NCI-H2227 treated with DMSO at 0.1 percent for 48 hours (cell line): ENCODE data around the gene SHANK2.
A peak's percentile ranks its signal among the peaks of the same experiment; 100 is the strongest.

Experiments used
- DNase-seq: peaks from one replicate; lab custom pipeline; 2025; lab: John Stamatoyannopoulos, UW

The SHANK2 gene

DNA sequence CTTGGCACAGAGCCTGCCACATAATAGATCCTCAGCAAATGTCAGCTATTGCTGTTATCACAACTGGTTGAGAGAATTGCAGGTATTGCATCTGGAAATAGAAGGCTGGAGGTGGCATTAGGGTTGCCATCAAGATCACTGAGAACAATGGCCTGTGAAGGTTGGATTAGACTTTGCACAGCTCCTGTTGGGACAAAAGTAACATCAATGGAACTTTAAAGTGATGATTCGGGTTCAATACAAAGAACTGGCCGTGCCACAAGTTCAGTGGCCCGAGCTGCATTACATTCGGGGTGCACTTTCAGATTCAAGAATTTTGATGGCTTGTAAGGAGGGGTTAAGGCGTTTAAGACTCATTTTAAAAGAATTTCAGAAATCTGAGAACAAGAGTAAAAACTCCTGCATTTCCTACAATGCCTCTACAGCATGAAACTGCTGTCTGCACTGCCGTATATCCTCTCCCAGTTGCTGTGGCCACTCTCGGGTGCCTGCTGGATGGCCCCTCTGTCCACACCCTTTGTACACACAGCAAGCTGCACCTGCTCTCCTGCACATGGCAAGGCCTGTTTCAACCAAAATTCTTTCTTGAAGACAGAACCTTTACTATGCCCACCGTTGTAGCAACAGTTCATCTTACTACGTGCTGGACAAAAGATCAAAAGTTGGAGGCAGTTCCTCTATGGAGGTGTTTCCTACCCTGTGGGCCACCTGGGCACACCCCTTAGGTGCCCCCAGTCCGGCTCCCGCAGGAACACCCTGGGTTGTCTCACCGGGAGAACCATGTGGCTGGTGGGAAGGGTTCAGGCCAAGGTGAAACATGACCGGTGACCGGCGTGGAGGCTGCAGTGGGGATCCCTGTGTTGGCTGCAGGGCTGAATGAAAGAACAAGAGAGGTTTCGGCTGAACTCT lies 17.5 kb upstream of the SHANK2 start:
- DNase-seq, result no peak

DNA sequence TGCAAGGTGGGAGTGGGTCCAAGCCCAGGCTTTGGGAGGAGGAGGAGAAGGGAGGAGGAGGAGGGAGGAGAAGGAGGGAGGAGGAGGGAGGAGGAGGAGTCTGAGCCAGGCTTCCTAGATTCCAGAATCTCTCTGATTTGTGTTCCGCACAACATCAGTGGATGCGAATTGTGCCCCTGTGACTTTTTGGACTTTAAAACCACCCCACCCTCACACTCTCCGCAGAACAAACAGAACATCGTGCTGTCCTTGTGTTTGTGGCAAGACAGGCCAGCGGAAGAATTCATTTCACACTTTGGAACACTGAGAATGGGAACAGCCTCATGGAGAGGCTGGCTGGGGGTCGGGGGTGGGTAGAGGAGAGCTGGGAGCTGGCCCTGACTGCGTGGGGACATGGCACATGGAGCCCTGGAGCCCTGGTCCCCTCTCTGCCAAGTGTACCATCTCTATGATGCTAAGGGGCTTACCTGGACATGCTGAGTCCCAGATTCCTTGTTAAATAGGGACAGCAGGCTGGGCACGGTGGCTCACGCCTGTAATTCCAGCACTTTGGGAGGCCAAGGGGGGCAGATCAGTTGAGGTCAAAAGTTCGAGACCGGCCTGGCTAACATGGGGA lies 16.4 kb upstream of the SHANK2 start:
- DNase-seq, result no peak

DNA sequence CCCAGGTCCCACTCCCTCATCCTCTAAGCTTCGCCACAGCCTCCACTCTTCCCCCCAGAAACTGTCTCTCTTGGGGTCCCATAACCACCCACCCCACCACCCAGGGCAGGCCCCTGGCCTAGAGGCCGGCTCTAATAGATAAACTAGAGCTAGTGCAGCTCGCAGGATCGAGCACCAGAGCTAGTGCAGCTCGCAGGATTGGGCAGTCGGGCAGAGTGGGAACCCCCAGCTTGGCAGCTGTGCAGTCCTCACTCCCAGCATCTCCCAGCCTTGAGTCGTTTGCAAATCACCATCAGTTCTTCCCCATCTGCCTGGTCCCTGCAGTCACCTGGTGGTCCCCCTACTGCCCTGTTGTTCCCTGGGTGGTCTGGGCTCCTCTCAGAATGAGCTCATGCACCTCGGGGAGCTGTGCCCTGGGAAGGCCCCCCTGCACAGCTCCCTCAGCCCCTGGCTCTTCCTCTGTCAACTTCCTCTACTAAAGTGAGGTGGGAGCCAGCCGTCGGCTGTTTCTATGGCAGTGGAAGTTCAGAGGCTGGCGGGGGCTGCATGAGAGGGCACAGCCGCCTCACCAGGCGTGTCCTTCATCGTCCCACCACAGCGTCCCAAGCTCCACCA lies 15.5 kb upstream of the SHANK2 start:
- DNase-seq, result no peak

DNA sequence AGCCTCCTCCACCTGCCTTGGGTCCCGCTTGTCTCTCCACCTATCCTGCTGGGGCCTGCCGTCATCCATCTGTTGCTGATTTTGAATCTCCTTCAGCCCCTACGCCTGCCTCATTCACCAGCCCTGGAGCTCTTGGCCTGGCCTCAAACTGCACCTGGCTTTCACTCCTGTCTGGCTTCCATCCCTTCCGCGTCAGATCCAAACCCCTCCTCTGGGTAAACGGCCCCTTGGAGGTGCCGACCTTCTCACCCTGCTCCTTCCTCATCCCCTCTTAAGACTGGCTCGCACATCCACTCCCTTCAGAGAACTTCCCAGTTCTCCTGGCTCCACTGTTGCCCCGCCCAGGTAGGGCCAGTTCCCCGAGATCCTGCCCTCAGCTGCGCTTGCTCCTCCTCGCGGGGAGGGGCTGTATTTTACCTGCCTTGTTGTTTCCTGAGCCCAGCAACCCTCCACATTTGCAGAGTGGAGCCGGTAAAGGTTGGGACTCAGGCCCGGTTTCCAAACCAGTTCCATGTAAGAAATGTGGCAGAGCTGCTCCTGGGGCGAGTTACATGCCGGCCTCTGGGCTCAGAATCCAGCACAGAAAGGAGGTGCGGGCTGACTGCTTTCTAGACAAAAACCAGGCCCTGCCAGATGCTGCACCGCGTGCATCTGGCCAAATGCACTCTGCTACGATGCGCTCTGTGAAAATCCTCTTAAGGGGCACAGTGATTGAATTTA lies 13.9 kb upstream of the SHANK2 start:
- no peak for DNase-seq

DNA sequence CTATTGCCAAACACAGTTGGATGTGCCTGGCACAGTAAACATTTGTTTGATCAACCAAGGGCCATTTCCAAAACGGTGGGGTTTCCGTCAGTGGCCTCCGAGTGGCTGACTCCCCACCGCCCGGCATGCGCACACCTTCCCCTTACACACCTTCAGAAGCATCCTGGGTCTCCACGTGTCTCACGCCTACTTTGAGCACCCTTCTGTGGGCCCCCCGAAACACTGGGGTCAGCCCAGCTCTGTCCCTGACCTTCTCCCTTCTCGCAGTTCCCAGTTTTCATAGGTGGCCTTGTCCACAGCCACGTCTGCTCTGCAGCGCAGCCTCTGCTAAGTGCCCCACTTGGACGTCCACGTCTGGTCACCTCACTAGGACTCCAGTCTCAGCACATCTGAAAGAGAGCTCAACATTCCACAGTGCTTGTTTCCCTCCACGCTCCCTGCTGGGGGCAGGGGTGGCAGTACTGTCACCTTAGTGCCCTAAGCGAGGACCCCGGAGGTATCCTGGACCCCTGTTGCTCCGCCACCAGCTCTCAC lies 13.2 kb upstream of the SHANK2 start:
- DNase-seq, result no peak

DNA sequence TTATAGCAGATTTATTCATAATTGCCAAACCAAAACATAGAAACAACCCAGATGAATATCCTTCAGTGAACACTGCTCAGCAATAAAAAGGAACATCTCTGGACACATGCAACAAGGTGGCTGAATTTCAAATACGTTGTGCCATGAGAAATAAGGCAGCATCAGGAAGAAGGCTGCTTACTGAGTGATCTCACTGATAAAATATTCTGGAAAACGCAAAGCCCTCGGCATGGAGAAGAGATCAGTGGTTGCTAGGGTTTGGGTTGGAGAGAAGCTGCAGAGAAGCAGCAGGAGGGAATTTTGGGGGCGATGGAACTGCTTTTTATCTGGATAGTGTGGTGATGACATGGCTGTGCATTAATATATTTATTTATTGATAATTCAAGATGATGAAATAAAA lies 11.0 kb upstream of the SHANK2 start:
- no peak for DNase-seq

DNA sequence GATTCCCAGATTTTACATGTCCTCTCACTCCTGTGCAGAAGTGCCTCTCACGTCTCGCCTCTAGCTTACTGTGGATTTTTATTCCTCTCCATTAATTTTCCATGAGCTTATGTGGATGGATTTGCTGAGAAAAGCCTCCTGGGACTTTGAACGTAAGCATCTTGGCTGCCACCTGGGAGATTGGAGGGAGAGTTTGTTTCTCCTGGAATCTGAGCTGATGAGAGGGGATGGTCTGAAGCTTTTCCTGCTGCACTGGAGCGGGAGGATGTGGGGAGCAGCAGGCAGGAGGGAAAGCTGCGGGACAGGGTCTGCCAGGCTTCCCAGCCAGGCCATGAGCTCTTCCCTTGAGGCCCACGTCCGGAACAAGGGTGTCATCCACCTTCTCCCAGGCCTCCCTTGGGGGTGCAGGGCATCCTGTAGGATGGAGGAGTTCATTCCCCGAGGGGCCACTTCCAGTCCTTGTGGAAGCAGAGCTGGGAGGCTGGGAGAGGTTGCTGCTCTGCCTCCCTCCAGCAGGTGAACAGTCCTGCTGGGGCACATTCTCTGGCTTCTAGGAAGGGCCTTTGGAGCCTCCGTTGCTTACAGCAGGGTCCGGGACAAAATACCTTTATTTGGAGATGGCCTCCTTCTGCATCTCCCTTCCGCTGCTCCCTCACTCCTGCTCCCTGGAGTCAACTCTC lies 3.6 kb upstream of the SHANK2 start:
- DNase-seq, result no peak

DNA sequence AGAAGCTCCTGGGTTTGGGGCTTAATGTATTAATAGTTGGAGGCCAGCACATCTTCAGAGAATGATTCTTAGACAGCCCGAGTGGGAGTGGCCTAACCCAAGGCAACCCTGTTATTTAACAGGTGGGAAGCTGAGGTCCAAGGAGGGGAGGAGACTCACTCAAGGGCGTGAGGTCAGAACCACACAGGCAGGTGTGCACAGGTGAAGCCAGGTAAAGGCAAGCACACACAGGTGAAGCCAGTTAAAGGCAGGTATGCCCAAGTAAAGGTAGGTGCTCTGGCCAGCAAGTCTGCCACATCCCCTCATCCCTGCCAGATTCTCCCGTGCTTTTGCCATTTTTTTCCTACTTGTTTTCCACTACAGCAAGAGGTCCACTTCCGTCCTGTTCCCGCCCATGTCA lies 2.9 kb upstream of the SHANK2 start:
- no peak for DNase-seq

DNA sequence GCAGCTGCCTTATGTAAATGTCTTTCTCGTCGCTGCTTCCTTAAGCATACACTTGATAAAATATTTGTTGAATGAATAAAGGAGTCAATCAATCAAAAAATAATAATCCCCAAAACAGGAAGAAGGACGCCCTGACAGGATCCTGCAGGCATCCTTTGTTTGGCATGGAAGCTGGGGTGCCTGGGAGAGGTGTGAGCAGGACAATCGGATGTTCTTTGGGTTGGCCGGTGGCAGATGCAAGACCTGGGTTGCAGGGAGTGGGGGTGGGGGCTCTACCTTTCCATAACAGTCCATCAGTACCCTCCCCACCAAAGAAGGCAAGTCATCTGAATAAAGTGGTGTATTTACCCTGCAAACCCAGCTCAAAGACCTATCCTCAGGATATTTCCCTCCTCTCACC lies 1.4 kb upstream of the SHANK2 start:
- DNase-seq, result no peak

DNA sequence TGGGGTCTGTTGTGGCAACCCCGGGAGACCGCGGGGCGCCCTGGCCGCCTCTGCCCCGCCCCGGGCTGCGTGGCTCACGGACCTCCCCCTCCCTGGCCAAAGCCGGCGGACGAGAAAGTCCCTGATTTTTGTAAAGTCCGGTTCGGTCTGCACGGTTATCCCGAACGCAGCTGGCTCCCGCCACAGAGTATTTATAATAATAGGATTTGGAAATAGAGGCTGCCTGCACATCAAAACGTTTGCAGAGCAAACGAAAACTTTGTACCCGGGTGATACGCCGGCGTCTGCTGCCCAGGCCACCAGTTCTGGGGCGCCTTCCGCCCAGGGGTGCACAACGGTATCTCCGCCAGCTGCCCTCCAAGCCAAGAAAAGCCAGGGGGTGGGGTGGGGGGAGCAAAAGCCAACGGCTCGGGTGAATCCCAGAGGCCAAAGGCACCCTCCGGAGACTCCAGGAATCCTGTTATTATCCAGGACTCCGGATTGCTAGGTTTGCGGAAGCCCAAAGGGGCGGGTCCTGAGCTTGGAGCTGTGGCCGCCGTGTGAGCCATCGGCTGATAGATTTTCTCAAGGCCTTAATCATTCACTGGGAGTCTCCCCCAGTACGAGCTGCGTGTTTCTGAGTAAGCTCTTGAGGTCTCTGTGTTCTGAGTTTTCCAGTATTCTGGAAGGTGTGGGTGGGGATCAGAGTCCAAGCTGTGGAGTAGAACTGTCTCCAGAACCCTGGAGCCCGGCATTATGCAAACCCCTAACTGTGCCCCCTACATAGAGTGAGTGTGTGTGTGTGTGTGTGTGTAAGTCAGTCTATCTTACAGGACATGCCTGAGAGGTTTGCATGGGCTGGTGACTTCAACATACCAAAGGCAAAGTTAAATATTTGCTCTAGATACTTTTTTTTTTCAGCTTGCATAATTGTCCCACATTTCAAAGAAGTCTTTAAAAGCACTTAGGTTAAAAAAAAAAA lies 673 bp upstream of the SHANK2 start:
- peak; percentile 43 for DNase-seq

DNA sequence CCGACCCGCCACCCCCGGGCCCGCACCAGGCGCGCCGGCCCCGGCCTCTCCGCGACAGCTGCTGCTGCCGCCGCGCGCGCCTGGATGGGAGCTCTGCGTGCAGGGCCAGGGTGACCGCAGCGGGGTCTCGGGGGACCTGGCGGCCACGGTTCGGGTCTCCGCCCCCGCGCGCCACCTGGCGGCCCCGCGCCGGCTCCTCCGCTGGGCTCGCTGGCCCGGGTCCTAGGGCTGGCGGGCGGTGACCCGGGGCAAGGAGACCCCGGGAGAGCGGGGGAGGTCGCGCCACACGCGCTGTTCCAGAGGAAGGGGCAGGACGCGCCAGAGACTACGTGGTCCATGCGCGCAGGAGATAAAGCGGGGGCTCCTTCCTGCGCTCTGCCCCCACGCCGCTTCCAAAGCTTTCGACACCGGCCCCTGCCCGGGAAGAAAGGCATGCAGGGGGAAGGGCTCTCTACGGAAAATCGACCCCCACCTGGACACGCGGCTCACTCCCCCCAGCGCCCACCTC lies 562 bp downstream of the SHANK2 start:
- no peak for DNase-seq

DNA sequence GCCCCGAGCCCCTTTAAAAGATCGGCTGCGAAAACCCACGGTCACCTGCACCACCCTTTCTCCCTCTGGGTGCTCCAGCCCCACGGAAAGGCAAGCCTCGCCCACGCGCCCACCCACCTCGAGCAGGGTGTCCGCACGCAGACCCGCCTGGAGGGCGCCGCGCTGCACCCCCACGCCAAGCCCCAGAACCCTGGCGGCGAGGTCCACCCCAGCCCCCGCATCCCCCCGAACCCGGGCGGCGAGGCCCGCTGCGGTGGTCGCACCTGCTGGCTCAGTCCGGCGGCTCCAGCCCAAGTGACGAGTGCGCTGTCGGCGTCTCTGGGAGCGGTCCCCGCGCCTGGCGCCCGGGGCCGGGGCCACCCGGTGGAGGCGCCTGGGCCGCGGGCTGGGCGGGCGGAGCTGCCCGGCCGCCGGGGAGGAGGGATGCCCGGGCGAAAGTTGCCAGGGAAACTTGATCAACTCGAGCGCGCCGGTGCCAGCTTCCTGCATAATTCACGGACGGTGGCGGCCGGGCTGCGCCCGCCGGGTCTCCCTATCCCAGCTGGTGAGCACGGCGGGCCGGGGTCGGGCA lies 1.1 kb downstream of the SHANK2 start:
- DNase-seq, result no peak

DNA sequence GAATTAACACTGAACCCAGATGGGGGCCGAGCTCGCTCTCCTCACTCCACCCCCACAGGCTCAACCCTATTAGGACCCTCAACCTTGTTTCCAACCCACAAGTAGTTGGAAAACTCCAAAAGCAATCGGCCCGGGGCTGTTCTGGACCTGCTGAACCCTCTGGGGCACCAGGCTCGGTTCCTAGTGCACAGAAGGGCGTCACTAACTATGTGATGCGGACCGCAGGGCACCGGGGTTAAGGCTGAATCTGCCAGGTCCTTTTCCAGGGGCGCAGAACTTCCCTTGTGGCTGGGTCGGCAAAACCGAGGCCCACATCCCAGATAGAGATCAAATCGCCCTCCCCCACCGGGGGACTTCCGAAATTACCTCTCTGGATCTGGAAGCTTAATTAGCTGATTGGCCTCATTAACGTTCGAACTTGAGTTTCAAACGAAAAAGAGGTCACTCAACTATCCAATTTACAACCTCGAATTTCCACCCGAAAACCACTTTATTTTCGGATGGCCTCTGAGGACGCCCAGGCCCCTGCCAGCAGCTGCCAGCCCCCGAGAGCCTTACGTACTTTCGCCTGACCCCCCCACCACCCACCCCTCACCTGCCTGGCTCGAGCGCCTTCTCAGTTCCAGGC lies 1.7 kb downstream of the SHANK2 start:
- DNase-seq, result no peak

DNA sequence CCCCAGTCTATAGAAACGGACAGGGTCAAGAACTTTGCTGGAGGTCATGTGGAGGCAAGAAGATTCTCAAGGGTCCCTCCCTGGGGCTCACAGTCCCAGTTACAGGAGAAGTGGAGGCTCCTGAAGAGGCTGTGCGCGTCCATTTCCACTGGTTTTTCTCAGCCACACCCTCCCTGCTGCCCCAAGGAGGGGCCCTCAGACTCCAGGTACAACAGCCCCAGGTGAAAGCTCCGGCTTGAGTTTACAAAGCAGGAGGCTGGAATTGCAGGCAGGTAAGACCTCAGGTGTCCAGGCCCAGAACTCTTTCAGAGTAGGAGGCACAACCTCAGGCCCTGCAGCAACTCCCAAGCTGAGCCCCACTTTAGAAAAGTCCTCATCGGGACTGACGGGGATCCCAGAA lies 3.1 kb downstream of the SHANK2 start:
- DNase-seq, result no peak

DNA sequence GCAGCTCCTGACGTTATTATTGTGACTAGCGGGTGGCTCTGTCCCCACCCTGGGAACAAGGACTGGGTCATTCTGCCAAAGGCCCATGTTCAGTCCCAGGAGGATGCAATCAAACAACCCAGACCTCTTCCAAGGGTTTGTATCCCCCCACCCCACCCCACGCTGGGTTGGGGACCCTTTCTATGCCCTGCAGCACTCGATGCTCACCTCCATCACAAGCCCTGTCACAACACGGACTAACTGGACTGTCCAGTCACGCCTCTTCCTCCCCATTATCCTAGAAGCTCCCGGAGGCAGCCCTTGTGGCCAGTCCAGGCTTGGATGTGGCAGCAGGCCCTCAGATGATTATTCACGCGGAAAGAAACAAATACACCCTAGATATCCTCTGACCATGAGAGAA lies 3.7 kb downstream of the SHANK2 start:
- no peak for DNase-seq

DNA sequence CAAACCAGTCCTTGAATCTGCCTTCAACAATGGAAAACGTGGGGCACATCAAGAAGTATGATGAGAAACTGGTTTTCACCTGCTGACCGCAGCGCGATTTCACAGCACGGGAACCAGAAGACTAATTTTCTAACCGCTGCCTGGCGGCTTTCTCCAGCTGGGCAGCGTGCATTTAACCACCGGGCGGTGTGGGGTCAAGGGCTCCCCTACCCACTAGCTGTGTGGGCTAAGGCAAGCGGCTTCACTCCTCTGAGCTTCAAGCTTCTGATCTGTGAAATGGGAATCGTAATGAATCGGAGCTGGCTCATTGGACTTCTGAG lies 4.2 kb downstream of the SHANK2 start:
- DNase-seq, result no peak

DNA sequence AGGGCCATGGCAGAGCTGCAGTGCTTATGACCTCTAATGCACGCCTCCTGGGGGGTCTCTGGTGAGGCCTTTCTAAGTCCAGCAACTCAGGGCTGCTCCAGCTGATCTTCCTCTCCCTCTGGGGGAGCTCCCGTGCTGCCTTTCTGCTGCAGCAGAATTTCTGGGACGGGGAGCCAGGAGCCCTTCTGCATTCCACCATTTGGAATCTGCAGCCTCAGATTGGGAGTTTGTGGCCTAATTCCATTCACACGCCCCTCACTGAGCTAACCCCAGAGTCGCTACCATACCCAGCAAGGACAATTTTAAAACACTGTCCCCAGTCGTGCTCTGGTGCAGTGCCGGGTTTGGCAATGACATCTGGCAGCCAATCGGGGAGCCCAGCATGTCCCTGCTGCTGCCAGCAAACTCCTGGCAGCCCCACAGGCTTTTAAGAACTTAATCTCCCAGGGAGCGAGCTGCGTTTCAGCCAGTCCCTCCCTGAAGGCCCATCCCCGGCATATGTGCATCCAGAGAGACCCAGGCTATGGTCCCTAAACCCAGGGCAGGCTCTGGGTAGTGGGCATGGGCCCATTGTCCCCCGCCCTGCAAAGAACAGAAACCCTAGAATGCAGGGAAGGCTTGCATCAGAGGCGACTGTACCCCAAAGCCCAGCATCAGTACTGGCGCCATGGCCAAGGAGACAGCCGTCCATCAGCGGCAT lies 4.7 kb downstream of the SHANK2 start:
- no peak for DNase-seq

DNA sequence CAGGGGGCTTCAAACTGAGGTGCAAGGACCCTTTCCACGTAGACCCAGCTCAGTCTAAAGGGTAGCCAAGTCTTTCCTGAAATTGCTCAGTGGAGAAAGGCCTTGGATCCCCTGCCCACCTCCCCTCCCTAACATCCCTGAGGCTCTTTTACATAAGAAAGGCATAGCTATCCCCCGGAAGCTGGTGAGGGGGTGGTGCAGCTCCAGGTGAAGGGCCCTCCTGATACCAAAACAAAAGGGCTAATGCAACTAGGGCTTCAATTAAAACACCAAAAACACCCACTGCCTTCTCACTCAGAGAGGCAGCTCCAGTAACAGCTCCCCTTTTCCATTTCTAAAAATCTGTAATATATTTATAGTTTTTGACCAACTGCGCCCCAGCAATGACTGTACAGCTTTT lies 5.8 kb downstream of the SHANK2 start:
- DNase-seq, result no peak
